ENCODE data around the gene MANEA. TPM values are rescaled to one million over a fixed set of nuclear protein-coding genes. Genes with fewer than 3 reads are reported as not detected.

MANEA gene
- total RNA-seq, 1 experiment from 2014 or later: 8.3 TPM

GRCh38 chr6:95649451-95649850 lies 72.1 kb downstream of the MANEA start:
- no peak for TF ChIP-seq CTCF (conservative IDR thresholded peaks at IDR 0.05)
- Histone ChIP-seq H3K9me3 (ENCODE audit: control insufficient read depth, low read depth, low read length) (no peaks in the 10 kb centered on the region), H2BK15ac (ENCODE audit: low read depth, low read length) (no peak overlapping the region), H3K27me3 (ENCODE audit: insufficient read depth, low read length) (no peaks in the 10 kb centered on the region), H3K14ac (ENCODE audit: insufficient read depth, low read length) (no peak overlapping the region), H3K79me1 (ENCODE audit: insufficient read depth, low read depth, low read length, poor library complexity, severe bottlenecking) (no peaks in the 10 kb centered on the region), H3K23me2 (ENCODE audit: insufficient read length, low read depth, low read length, poor library complexity, severe bottlenecking) (no peaks in the 10 kb centered on the region), H3T11ph (ENCODE audit: low read length) (no peak overlapping the region), H3K56ac (ENCODE audit: insufficient read length, low read depth, low read length) (no peak overlapping the region), H4K20me1 (ENCODE audit: control insufficient read depth, insufficient read depth, insufficient read length) (no peaks in the 10 kb centered on the region), H4K91ac (ENCODE audit: insufficient read length, low read depth, low read length) (no peak overlapping the region), H3K9ac (ENCODE audit: extremely low read depth, insufficient read length, low read length) (no peak overlapping the region), H2BK120ac (ENCODE audit: low read depth, low read length, poor library complexity, severe bottlenecking) (no peak overlapping the region), H3K23ac (ENCODE audit: insufficient read length, low read depth, low read length) (no peak overlapping the region), H2BK12ac (ENCODE audit: insufficient read length, low read depth, low read length) (no peak overlapping the region), H4K5ac (ENCODE audit: insufficient read length, low read depth, low read length) (no peak overlapping the region), H3K79me2 (ENCODE audit: insufficient read depth, low read length) (no peaks in the 10 kb centered on the region), H3K4ac (ENCODE audit: low read depth, low read length) (no peak overlapping the region), H3K18ac (ENCODE audit: insufficient read length, low read depth, low read length) (no peak overlapping the region), H2AFZ (ENCODE audit: low read length) (no peak overlapping the region), H3K27ac (ENCODE audit: insufficient read length, low read depth, low read length) (no peak overlapping the region), H2BK5ac (ENCODE audit: insufficient read length, low read length) (no peak overlapping the region), H2AK5ac (ENCODE audit: insufficient read length, low read length) (no peak overlapping the region), H3K4me2 (ENCODE audit: insufficient read depth, insufficient read length, low read length) (no peak overlapping the region), H3K4me1 (ENCODE audit: insufficient read depth, low read length) (no peaks in the 10 kb centered on the region; the same call in 1 of the 2 replicates), H4K8ac (replicated peaks; ENCODE audit: insufficient read length, low read depth, low read length) (no peak overlapping the region), H2BK20ac (ENCODE audit: low read depth, low read length, poor library complexity, severe bottlenecking) (no peak overlapping the region)
- Mint-ChIP-seq H3K4me1 (peaks cover 28% of the 10 kb centered on the region in 2 experiments), H3K36me3 (ENCODE audit: insufficient read depth in 1 of 3, low read depth in 3 of 3) (peaks cover 12 to 39% (median 15%) of the 10 kb centered on the region in 3 experiments), H3K4me3 (no peak overlapping the region), H3K9me3 (peaks cover 15 to 19% of the 10 kb centered on the region in 2 experiments), H3K27me3 (ENCODE audit: low read depth) (no peaks in the 10 kb centered on the region), H3K27ac (peak overlapping the region in 2 of 3 experiments; percentile 20 to 65; a peak in 2 of 7 replicates)
- DNase-seq: no peak
- WGBS (ENCODE audit: extremely low coverage, insufficient read length, low lambda C conversion rate): no CpG with 5 or more reads among the region's 1 CpG
